ENCODE results near the gene LCOR.

- TF ChIP-seq, protein P1, sequence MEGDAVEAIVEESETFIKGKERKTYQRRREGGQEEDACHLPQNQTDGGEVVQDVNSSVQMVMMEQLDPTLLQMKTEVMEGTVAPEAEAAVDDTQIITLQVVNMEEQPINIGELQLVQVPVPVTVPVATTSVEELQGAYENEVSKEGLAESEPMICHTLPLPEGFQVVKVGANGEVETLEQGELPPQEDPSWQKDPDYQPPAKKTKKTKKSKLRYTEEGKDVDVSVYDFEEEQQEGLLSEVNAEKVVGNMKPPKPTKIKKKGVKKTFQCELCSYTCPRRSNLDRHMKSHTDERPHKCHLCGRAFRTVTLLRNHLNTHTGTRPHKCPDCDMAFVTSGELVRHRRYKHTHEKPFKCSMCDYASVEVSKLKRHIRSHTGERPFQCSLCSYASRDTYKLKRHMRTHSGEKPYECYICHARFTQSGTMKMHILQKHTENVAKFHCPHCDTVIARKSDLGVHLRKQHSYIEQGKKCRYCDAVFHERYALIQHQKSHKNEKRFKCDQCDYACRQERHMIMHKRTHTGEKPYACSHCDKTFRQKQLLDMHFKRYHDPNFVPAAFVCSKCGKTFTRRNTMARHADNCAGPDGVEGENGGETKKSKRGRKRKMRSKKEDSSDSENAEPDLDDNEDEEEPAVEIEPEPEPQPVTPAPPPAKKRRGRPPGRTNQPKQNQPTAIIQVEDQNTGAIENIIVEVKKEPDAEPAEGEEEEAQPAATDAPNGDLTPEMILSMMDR (IDR thresholded peaks at IDR 0.05; ENCODE audit: poor library complexity), result no peak
- TF ChIP-seq EZH2phosphoT487 (IDR thresholded peaks at IDR 0.05; ENCODE audit: low read depth, severe bottlenecking, unreplicated experiment), result no peak
Measured at GRCh38 chr10:97039538-97040247, 207.6 kb downstream of the LCOR start.
